Nephron progenitor cell (in vitro differentiated cells): ENCODE results near the gene SULT6B1.

ENCODE experiments used
- DNase-seq: peaks from one replicate; pipeline ENCODE4 v3.0.0; 2021
- H3K27ac Mint-ChIP-seq: 2 replicates; pipeline ENCODE4 v1.8.0; 2021; ENCODE audit warnings: mild to moderate bottlenecking, moderate library complexity, mixed read lengths
- H3K27me3 Mint-ChIP-seq: 2 replicates; pipeline ENCODE4 v1.8.0; 2021; ENCODE audit warnings: mild to moderate bottlenecking, low read depth, mixed read lengths; ENCODE audit not compliant: poor library complexity
- H3K36me3 Mint-ChIP-seq: 2 replicates; pipeline ENCODE4 v1.8.0; 2021; ENCODE audit warnings: low read depth, mixed read lengths
- H3K4me1 Mint-ChIP-seq: 2 replicates; pipeline ENCODE4 v1.8.0; 2021; ENCODE audit warnings: mixed read lengths
- H3K4me3 Mint-ChIP-seq: 2 replicates; pipeline ENCODE4 v1.8.0; 2021; ENCODE audit warnings: mild to moderate bottlenecking, moderate library complexity, mixed read lengths
- H3K9me3 Mint-ChIP-seq: 2 replicates; pipeline ENCODE4 v1.8.0; 2021; ENCODE audit warnings: mild to moderate bottlenecking, moderate library complexity, mixed read lengths
- CTCF ChIP-seq: fragments of 200-600 bp; sonication (generic); IDR thresholded peaks from 2 replicates; pipeline ENCODE4 v1.5.0; 2021; ENCODE audit warnings: antibody characterized with exemption

Gene SULT6B1

GRCh38 chr2:37125416-37125815 is 63.1 kb downstream of the SULT6B1 start:
- DNase-seq: no peak

GRCh38 chr2:37119157-37119556 is 69.3 kb downstream of the SULT6B1 start:
- Mint-ChIP-seq H3K27me3 (no peaks in the 10 kb centered on the region), H3K27ac (no peak overlapping the region), H3K4me1 (no peaks in the 10 kb centered on the region), H3K9me3 (no peaks in the 10 kb centered on the region), H3K36me3 (peaks cover 70% of the 10 kb centered on the region), H3K4me3 (no peak overlapping the region)
- no peak for DNase-seq
- TF ChIP-seq CTCF: no peak

More at GRCh38 chr2:37125416-37125815, 63.1 kb downstream of the SULT6B1 start:
- TF ChIP-seq CTCF: no peak
- no peaks in the 10 kb centered on the region for H3K9me3 Mint-ChIP-seq
- no peak overlapping the region for H3K4me3 Mint-ChIP-seq
- peaks cover 4% of the 10 kb centered on the region for H3K27me3 Mint-ChIP-seq
- H3K4me1 Mint-ChIP-seq: no peaks in the 10 kb centered on the region
- peaks cover 69% of the 10 kb centered on the region for H3K36me3 Mint-ChIP-seq
- no peak overlapping the region for H3K27ac Mint-ChIP-seq
